GM12891 (cell line): ENCODE data around the gene GLIS1.

Source experiments
- PAX5 ChIP-seq: IDR thresholded peaks from 2 replicates; pipeline ENCODE4 v1.6.1; 2011; ENCODE audit warnings: low read length, moderate library complexity, mild to moderate bottlenecking; ENCODE audit not compliant: insufficient read depth, severe bottlenecking
- POLR2A ChIP-seq: IDR thresholded peaks from 2 replicates; pipeline ENCODE4 v1.6.1; 2011; ENCODE audit warnings: low read depth, low read length, control low read depth
- POLR2AphosphoS5 ChIP-seq: IDR thresholded peaks from 2 replicates; pipeline ENCODE4 v1.6.1; 2011; ENCODE audit warnings: low read depth, low read length, control low read depth
- SPI1 ChIP-seq: IDR thresholded peaks from 2 replicates; pipeline ENCODE4 v1.6.1; 2011; ENCODE audit warnings: low read depth, low read length, control low read depth
- TAF1 ChIP-seq: IDR thresholded peaks from 2 replicates; pipeline ENCODE4 v1.6.1; 2011; ENCODE audit warnings: low read depth, low read length, control low read depth

GRCh38 chr1:53473463-53473862 lies 265.5 kb downstream of the GLIS1 start:
- no peak for TF ChIP-seq TAF1
- no peak for TF ChIP-seq POLR2A
- no peak for TF ChIP-seq SPI1
- TF ChIP-seq POLR2AphosphoS5: no peak
- TF ChIP-seq PAX5: no peak
